ENCODE measurements around the gene AFG3L2. TPM values are rescaled to one million over a fixed set of nuclear protein-coding genes. Genes with fewer than 3 reads are reported as not detected.

The AFG3L2 gene
- total and polyA plus RNA-seq, 2 of the 8 experiments (the other 6 are each of a cell fraction or from before 2014, with no cell fraction given): 29.7 to 84.8 TPM

- Histone ChIP-seq H3K4ac (replicated peaks; ENCODE audit: insufficient read length, low read depth, low read length) (no peak overlapping the region), H3K23ac (ENCODE audit: insufficient read length) (no peak overlapping the region), H3K4me2 (ENCODE audit: insufficient read depth in 1 of 2, low read depth in 2 of 2, low read length in 2 of 2) (no peak overlapping the region), H2BK120ac (replicated peaks; ENCODE audit: low read depth, low read length) (no peak overlapping the region), H3K23me2 (ENCODE audit: low read depth, low read length) (peaks cover 5% of the 10 kb centered on the region; the same call in 1 of the 2 replicates), H3K9me3 (ENCODE audit: insufficient read depth in 2 of 2, low read depth in 1 of 2, low read length in 1 of 2) (no peaks in the 10 kb centered on the region), H3K79me1 (ENCODE audit: low read depth, low read length) (0 out of 2 replicates have a peak, but pooled peaks cover 2% of the 10 kb centered on the region), H3K18ac (ENCODE audit: extremely low read depth, low read length) (no peak overlapping the region; the same call in 1 of the 2 replicates), H2BK15ac (ENCODE audit: low read length) (peak overlapping the region; percentile 29; the same call in 1 of the 2 replicates), H4K5ac (ENCODE audit: insufficient read length, low read depth, low read length) (no peak overlapping the region), H4K20me1 (replicated peaks in 1 of 2; ENCODE audit: control insufficient read depth in 1 of 2, insufficient read depth in 2 of 2, low read length in 2 of 2) (no peaks in the 10 kb centered on the region), H2AFZ (ENCODE audit: low read length) (no peak overlapping the region), H4K8ac (ENCODE audit: extremely low read depth, insufficient read depth, low read length) (no peak overlapping the region), H2BK20ac (ENCODE audit: low read length) (peak overlapping the region; percentile 21; the same call in 1 of the 2 replicates), H3K9ac (replicated peaks in 1 of 4; ENCODE audit: extremely low read depth in 1 of 4, low read depth in 3 of 4, low read length in 3 of 4) (no peak overlapping the region), H3K4me1 (replicated peaks in 1 of 4; ENCODE audit: control insufficient read depth in 3 of 4, insufficient read depth in 4 of 4, low read length in 3 of 4) (peaks cover 0 to 13% (median 5%) of the 10 kb centered on the region in 4 experiments; a peak in 4 of 7 replicates), H4K91ac (replicated peaks; ENCODE audit: insufficient read length, low read length) (no peak overlapping the region), H3K27ac (ENCODE audit: low read depth, low read length) (no peak overlapping the region; the same call in 1 of the 2 replicates), H2AK5ac (ENCODE audit: low read depth, low read length) (no peak overlapping the region), H2BK5ac (ENCODE audit: low read depth, low read length) (no peak overlapping the region), H3K36me3 (ENCODE audit: control insufficient read depth in 2 of 4, insufficient read depth in 4 of 4, low read length in 3 of 4) (peaks cover 0 to 2% (median 0%) of the 10 kb centered on the region in 4 experiments; a peak in 1 of 8 replicates), H3K4me3 (ENCODE audit: extremely low read depth in 1 of 4, insufficient read depth in 2 of 4, low read depth in 3 of 4, low read length in 4 of 4) (no peak overlapping the region), H3K27me3 (replicated peaks in 1 of 4; ENCODE audit: control insufficient read depth in 3 of 4, extremely low read depth in 1 of 4, insufficient read depth in 3 of 4, low read length in 3 of 4) (no peaks in the 10 kb centered on the region), H3K14ac (ENCODE audit: insufficient read length) (no peak overlapping the region), H3K56ac (replicated peaks; ENCODE audit: insufficient read length, low read depth, low read length) (no peak overlapping the region), H3K79me2 (ENCODE audit: control insufficient read depth in 1 of 2, insufficient read depth in 2 of 2, low read length in 2 of 2) (no peaks in the 10 kb centered on the region; a peak in 1 of 4 replicates), H2BK12ac (ENCODE audit: low read depth, low read length) (no peak overlapping the region)
- DNase-seq (ENCODE audit: low read depth in 1 of 2, low spot score in 2 of 2) (no peak), FAIRE-seq (no peak)
- WGBS, 2 experiments (ENCODE audit: extremely low coverage in 1 of 2, insufficient coverage in 1 of 2, insufficient read length in 1 of 2, insufficient replicate concordance in 2 of 2, low coverage in 1 of 2, low lambda C conversion rate in 2 of 2, missing lambda C conversion rate in 1 of 2): 95% methylated on average over 5 of the region's 5 CpGs; no CpG with 5 or more reads in 1 of the 2 experiments
- ChIA-PET CTCF (ENCODE audit: partially characterized antibody) (interaction anchor here (1.0 to 2.3 kb wide), 3 partner anchors 12 to 243 kb away, joined by 3 to 10 read pairs (median 4); no protein-coding TSS in a partner anchor), POLR2A (ENCODE audit: partially characterized antibody) (interaction anchor here (1.3 kb wide), 1 partner anchor 10 kb away, joined by 3 read pairs; no protein-coding TSS in a partner anchor)
- TF ChIP-seq USF2 (IDR thresholded peaks at IDR 0.05; ENCODE audit: low read length) (no peak), CHD1 (IDR thresholded peaks at IDR 0.05; ENCODE audit: low read depth, low read length) (no peak), KDM4A (IDR thresholded peaks at IDR 0.05; ENCODE audit: low read depth, low read length, severe bottlenecking) (no peak), SUZ12 (IDR thresholded peaks at IDR 0.05; ENCODE audit: low read length) (no peak), TEAD4 (IDR thresholded peaks at IDR 0.05; ENCODE audit: low read depth, low read length) (no peak)
Observed at GRCh38 chr18:12416098-12416729, 39.2 kb upstream of the AFG3L2 start.

All from H1 (cell line).